Osteoblast (primary cell): ENCODE measurements around the gene TARBP1. TPM values are rescaled to one million over a fixed set of nuclear protein-coding genes. Genes with fewer than 3 reads are reported as not detected.
A peak's percentile ranks its signal among the peaks of the same experiment; 100 is the strongest.

Experiments used
- DNase-seq: peaks from one replicate; pipeline ENCODE4 v3.0.0; 2011; ENCODE audit warnings: low spot score, mixed read lengths; ENCODE audit not compliant: insufficient read length; ENCODE audit errors: missing footprints
- H2AFZ ChIP-seq: 2 replicates; pipeline ENCODE4 v1.6.0; 2011; ENCODE audit warnings: mild to moderate bottlenecking, low read length
- H3K27ac ChIP-seq: 2 replicates; pipeline ENCODE4 v1.5.1; 2011; ENCODE audit warnings: mild to moderate bottlenecking, low read depth, low read length, moderate library complexity
- H3K27me3 ChIP-seq: 2 replicates; pipeline ENCODE4 v1.6.0; 2012; ENCODE audit warnings: mild to moderate bottlenecking, control low read depth, inconsistent platforms, low read length, moderate library complexity; ENCODE audit not compliant: insufficient read depth
- H3K36me3 ChIP-seq: 2 replicates; pipeline ENCODE4 v1.5.1; 2011; ENCODE audit warnings: mild to moderate bottlenecking, low read length, control low read depth, moderate library complexity; ENCODE audit not compliant: insufficient read depth
- H3K4me1 ChIP-seq: 2 replicates; pipeline ENCODE4 v1.5.1; 2011; ENCODE audit warnings: mild to moderate bottlenecking, low read length, control low read depth, moderate library complexity; ENCODE audit not compliant: insufficient read depth
- H3K4me2 ChIP-seq: 2 replicates; pipeline ENCODE4 v1.6.0; 2011; ENCODE audit warnings: mild to moderate bottlenecking, low read length; ENCODE audit not compliant: insufficient read depth
- H3K4me3 ChIP-seq: fragments of 200-600 bp; sonication (generic); 3 replicates; pipeline ENCODE4 v1.5.1; 2012; ENCODE audit warnings: mild to moderate bottlenecking, low read length, inconsistent platforms; ENCODE audit not compliant: insufficient read depth
- H3K79me2 ChIP-seq: 2 replicates; pipeline ENCODE4 v1.6.0; 2012; ENCODE audit warnings: mild to moderate bottlenecking, low read length, control low read depth, inconsistent platforms; ENCODE audit not compliant: insufficient read depth
- H3K9me3 ChIP-seq: 2 replicates; pipeline ENCODE4 v1.5.1; 2011; ENCODE audit warnings: low read depth, low read length, control low read depth
- H4K20me1 ChIP-seq: 2 replicates; pipeline ENCODE4 v1.6.0; 2012; ENCODE audit warnings: mild to moderate bottlenecking, low read length, control low read depth; ENCODE audit not compliant: insufficient read depth
- total RNA-seq: library from RNA; depleted of rRNA; stranded (reverse); fragments of >200 nt; gene quantifications from 2 replicates; pipeline ENCODE4 v1.2.3, GENCODE V29; 2012
- TF ChIP-seq, protein P1 (sequence below): IDR thresholded peaks from 2 replicates; pipeline ENCODE4 v1.5.1; 2011; ENCODE audit warnings: mild to moderate bottlenecking, low read depth, low read length, moderate library complexity; ENCODE audit errors: extremely low read depth

Gene TARBP1, protein sequence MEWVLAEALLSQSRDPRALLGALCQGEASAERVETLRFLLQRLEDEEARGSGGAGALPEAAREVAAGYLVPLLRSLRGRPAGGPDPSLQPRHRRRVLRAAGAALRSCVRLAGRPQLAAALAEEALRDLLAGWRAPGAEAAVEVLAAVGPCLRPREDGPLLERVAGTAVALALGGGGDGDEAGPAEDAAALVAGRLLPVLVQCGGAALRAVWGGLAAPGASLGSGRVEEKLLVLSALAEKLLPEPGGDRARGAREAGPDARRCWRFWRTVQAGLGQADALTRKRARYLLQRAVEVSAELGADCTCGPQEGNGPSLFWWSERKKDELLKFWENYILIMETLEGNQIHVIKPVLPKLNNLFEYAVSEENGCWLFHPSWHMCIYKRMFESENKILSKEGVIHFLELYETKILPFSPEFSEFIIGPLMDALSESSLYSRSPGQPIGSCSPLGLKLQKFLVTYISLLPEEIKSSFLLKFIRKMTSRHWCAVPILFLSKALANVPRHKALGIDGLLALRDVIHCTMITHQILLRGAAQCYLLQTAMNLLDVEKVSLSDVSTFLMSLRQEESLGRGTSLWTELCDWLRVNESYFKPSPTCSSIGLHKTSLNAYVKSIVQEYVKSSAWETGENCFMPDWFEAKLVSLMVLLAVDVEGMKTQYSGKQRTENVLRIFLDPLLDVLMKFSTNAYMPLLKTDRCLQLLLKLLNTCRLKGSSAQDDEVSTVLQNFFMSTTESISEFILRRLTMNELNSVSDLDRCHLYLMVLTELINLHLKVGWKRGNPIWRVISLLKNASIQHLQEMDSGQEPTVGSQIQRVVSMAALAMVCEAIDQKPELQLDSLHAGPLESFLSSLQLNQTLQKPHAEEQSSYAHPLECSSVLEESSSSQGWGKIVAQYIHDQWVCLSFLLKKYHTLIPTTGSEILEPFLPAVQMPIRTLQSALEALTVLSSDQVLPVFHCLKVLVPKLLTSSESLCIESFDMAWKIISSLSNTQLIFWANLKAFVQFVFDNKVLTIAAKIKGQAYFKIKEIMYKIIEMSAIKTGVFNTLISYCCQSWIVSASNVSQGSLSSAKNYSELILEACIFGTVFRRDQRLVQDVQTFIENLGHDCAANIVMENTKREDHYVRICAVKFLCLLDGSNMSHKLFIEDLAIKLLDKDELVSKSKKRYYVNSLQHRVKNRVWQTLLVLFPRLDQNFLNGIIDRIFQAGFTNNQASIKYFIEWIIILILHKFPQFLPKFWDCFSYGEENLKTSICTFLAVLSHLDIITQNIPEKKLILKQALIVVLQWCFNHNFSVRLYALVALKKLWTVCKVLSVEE (N-terminal part only)
- 29.7 and 33.6 TPM in 2 replicates for total RNA-seq

GRCh38 chr1:234478481-234479309 lies at the start of gene TARBP1:
TSS of gene TARBP1 (minus strand) at chr1:234479179. CDS start at chr1:234479103, 76 bp downstream.
- H4K20me1 ChIP-seq = peaks cover 3% of the 10 kb centered on the region
- peak within 1 kb of the TSS; percentile 20 for H3K27ac ChIP-seq
- DNase-seq = peak; percentile 97
- H3K4me1 ChIP-seq = peaks cover 12% of the 10 kb centered on the region
- H3K9me3 ChIP-seq = no peaks in the 10 kb centered on the region
- H3K27me3 ChIP-seq = peaks cover 9% of the 10 kb centered on the region
- H2AFZ ChIP-seq = peak within 1 kb of the TSS; percentile 91
- H3K4me2 ChIP-seq = peak within 1 kb of the TSS; percentile 91
- H3K36me3 ChIP-seq = no peaks in the 10 kb centered on the region
- TF ChIP-seq, protein P1, sequence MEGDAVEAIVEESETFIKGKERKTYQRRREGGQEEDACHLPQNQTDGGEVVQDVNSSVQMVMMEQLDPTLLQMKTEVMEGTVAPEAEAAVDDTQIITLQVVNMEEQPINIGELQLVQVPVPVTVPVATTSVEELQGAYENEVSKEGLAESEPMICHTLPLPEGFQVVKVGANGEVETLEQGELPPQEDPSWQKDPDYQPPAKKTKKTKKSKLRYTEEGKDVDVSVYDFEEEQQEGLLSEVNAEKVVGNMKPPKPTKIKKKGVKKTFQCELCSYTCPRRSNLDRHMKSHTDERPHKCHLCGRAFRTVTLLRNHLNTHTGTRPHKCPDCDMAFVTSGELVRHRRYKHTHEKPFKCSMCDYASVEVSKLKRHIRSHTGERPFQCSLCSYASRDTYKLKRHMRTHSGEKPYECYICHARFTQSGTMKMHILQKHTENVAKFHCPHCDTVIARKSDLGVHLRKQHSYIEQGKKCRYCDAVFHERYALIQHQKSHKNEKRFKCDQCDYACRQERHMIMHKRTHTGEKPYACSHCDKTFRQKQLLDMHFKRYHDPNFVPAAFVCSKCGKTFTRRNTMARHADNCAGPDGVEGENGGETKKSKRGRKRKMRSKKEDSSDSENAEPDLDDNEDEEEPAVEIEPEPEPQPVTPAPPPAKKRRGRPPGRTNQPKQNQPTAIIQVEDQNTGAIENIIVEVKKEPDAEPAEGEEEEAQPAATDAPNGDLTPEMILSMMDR = no peak
- peaks cover 42% of the 10 kb centered on the region for H3K79me2 ChIP-seq
- H3K4me3 ChIP-seq = peak within 1 kb of the TSS; percentile 84

- TF ChIP-seq, protein P1 = no peak
- Histone ChIP-seq H3K27ac (no peak overlapping the region), H2AFZ (no peak overlapping the region), H3K27me3 (no peaks in the 10 kb centered on the region), H3K4me3 (no peak overlapping the region), H4K20me1 (no peaks in the 10 kb centered on the region), H3K4me1 (peaks cover 26% of the 10 kb centered on the region), H3K79me2 (no peaks in the 10 kb centered on the region), H3K36me3 (no peaks in the 10 kb centered on the region), H3K4me2 (no peak overlapping the region), H3K9me3 (no peaks in the 10 kb centered on the region)
- no peak for DNase-seq
These were observed 49.3 kb upstream of the TARBP1 start for GRCh38 chr1:234528074-234528865.

GRCh38 chr1:234527346-234527745 lies 48.4 kb upstream of the TARBP1 start:
- Histone ChIP-seq H3K27me3 (no peaks in the 10 kb centered on the region), H3K4me2 (no peak overlapping the region), H3K36me3 (no peaks in the 10 kb centered on the region), H3K79me2 (no peaks in the 10 kb centered on the region), H3K27ac (no peak overlapping the region), H2AFZ (no peak overlapping the region), H4K20me1 (no peaks in the 10 kb centered on the region), H3K9me3 (no peaks in the 10 kb centered on the region), H3K4me1 (peaks cover 27% of the 10 kb centered on the region), H3K4me3 (no peak overlapping the region)
- no peak for DNase-seq
- TF ChIP-seq, protein P1 = no peak
